GM19438 (cell line): Measurements from ENCODE around the gene INO80B.
"Not testable (repeated sequence)": the region's sequence is repeated elsewhere in the genome, so short reads cannot be mapped to it uniquely, and the experiment has no call there.

Experiments
- ATAC-seq: cut with Tn5 transposase; IDR thresholded peaks from one replicate; pipeline ENCODE4 v1.9.1; 2021; ENCODE audit warnings: low read depth; ENCODE audit not compliant: unreplicated experiment

The INO80B gene

DNA sequence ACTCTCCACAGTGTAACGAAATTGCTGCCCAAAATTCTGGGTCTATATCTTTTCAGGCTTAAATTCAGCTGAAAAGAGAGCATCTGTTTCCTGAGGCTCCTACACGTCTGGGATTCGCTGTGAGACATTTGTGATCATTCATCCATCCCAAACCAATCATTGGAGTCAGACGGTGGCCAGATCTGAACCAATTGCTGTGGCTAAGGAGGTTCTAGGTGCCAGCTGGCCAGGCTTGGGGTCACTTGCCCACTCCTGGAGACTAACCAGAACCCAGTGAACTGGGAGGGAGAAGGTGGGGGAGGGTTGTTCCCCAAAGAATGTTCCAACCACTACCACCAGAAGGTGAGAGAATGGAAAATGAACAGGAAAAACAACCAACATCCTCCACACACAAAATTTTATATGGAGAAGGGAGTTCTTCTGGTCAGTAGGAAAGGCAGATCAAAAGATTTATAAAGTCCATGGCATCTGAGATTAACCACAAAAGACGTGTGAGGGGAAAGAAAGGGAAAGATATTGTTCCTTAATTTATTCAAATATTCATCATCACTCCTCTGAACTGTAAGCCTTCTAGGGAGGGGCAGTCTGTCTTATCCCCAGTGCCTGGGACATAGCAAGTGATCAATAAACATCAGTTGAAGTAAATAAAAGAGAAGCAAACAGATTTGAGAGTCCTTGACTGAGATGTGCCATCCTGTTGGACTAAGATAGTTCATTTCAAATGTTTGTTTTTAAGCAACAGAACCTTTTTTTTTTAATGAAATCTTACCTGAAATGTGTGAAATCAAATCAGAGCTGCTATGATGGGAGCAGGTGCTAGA is 10.2 kb upstream of the INO80B start:
- no peak for ATAC-seq

DNA sequence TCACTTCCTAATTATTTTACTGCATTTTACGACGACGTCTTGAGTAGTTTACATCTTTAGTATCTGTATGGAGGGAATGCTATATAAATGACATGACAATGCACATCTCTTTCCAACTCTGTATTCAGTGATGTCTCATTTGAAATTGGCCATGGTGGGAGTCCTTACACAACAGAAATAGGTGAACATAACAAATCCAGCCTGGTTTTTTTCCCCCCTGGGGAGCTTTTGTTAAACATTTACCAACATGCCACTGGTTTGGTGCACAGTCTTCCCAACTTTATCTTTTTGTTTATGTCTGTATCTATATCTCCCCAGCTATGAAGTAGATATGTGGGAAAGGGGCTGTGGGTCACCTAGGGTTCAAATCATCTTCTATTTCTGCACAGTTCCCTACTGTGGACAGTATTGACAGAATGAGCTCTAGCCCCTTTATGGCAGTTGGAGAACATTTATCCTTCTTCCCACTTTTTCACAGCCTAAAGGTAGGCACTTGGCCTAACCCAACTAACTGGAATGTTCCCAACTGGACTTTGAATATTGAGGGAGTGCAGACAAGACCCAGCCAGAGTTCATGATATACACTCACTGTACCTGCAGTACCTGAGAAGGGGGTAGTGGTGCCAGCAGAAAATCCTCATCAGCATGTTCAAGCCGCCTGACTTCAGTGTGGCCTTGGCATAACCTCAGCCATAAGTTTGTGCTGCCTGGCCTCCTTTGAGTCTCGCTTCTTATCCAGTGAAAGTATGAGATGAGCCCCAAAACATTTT is 7.5 kb upstream of the INO80B start:
- no peak for ATAC-seq

DNA sequence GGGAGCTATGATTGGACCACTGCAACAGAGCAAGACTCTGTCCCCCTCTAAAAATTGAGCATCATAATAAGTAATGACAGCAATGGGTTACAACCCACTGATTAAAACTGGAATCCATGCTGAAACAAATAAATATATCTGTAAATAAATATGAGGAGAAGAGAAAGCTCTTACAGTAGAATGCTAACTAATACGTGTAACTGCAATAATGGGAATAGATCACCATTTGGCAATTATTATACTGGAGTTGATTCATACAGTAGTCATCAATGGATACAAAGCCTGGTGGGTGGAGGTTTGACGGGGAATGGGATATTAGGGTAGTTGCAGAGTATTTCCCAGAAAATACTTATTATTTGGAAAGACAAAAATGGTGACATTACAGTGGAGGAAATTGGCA is 6.1 kb upstream of the INO80B start:
- ATAC-seq, result no peak

DNA sequence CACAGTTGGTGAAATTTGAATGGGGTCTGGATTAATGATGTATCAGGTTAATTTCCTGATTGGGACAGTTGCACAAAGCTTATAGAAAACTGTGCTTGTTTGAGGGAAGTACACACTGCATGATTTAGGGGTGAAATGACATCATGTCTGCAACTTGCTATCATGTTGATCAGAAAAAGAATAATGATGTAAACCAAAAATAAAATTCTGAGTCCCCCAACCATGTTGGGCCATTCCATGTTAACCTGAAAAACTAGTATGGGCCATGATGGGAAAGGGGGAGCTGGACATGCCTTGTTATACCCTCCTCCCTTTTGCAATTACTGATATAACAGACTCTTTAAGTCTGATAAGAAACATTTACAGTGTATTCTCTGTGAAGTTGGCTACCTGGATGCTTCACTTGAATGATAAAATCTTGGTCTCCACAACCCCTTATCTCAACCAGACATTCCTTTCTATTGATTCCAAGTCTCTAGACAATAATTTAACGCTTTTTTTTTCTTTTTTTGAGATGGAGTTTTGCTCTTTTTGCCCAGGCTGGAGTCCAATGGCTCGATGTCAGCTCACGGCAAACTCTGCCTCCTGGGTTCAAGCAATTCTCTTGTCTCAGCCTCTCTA is 4.2 kb upstream of the INO80B start:
- ATAC-seq, result no peak

DNA sequence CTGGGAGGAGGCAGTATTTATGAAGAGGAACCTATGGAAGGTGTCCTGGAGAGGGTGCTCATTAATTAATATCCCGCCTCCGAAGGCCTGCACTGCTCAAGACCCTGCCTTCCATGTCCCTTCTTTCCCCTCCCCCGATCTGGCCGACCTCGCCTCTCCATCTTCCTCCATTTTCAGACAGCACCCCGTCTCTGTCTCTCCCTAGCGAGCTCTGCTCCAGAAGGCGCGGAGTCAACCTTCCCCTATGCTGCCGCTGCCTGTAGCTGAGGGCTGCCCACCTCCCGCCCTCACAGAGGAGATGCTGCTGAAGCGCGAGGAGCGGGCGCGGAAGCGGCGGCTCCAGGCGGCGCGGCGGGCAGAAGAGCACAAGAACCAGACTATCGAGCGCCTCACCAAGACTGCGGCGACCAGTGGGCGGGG is 2.3 kb downstream of the INO80B start:
- no peak for ATAC-seq

DNA sequence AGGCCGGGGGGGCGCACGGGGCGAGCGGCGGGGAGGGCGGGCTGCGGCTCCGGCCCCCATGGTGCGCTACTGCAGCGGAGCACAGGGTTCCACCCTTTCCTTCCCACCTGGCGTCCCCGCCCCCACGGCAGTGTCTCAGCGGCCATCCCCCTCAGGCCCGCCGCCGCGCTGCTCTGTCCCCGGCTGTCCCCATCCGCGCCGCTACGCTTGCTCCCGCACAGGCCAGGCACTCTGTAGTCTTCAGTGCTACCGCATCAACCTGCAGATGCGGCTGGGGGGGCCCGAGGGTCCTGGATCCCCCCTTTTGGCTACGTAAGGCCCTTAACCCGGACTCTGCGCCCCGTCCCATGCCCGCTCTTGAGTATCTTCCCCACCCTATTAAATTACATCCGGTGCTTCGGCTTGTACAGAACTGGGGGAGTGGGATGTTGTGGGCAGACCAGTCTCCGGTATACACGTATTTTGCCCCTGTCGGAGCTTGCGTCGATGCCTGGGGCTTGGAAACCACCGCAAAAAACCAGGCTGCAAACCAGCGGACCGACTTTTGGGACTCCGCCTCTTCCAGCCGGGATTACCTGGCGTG is 2.8 kb downstream of the INO80B start:
- ATAC-seq, result peak; percentile 30

DNA sequence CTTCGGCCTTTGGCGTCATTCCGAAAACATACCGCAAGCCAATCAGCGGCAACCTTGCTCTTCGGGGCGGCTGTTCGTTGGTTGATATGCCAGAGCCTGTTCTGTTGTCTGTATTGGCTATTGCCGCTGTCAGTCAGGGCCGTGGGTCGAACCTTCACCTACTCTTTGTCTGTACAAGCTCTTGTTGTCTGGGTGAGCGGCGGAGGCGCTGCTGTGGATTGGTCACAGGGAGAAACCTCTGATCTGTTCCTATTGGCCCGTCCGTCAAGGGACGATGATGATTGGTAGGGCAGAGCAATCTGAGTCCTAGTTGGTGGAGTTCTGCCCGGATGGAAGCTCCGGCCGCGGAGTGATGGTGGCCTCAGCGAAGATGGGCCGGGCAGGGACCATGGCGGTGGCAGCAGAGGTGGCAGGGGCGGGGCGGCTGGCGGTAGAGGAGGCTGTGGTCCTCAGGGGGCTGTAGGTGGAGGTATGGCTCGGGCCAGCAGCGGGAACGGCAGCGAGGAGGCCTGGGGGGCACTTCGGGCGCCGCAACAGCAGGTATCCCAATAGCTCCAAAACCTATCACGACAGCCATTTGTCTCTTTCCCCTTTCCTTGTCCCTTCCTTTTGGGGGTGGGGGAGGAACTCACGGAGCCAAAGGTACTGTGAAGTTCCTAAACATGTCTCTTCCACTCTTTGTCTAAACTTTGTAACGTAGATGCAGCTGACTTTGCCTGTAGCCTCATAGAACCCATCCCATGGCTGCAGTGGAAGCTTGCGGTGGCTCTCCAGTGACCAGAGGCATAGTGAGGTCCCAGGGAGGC is 3.4 kb downstream of the INO80B start, which contains the start of gene WBP1:
TSS of gene WBP1 (plus strand) at position 307 of the 806 bp plus-strand sequence. CDS start at position 472, 165 bp downstream.
- peak; percentile 79 for ATAC-seq

DNA sequence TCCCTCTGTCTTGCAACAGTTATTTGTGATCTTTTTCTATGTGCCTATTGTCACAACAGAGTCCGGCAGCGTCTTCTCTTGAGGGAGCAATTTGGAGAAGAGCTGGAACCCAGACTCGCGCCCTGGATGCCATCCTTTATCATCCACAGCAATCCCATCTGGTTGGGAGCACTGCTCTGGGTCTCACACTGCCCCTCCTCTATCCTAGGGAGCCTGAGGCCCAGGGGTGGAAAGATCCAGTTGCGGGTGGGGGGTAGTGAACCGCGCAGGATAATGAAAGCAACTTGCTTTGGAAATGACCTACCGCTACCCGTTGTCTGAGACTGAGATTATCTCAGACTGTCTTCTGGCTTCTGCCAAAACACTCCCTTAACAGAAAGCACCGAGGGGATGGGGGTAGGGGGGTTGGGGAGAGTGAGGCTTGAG is 4.1 kb downstream of the INO80B start:
- ATAC-seq, result no peak

DNA sequence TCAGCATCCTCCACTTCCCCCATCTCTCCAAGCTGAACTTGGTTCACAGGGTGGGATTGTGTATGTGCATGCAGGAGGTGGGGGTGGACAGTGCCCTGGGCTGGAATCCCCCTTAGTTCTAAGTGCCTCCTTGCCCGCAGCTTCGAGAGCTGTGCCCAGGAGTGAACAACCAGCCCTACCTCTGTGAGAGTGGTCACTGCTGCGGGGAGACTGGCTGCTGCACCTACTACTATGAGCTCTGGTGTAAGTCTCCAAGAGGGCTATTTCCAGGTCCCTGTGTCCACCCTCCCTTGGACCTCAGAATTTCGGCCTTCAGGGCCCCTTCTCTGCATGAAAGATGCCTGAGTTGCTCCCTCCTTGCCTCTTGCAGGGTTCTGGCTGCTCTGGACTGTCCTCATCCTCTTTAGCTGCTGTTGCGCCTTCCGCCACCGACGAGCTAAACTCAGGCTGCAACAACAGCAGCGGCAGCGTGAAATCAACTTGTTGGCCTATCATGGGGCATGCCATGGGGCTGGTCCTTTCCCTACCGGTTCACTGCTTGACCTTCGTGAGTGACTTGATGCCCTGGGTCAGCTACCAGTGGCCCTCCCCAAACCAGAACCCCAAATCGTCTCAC is 4.7 kb downstream of the INO80B start:
- ATAC-seq, result not testable (repeated sequence)

DNA sequence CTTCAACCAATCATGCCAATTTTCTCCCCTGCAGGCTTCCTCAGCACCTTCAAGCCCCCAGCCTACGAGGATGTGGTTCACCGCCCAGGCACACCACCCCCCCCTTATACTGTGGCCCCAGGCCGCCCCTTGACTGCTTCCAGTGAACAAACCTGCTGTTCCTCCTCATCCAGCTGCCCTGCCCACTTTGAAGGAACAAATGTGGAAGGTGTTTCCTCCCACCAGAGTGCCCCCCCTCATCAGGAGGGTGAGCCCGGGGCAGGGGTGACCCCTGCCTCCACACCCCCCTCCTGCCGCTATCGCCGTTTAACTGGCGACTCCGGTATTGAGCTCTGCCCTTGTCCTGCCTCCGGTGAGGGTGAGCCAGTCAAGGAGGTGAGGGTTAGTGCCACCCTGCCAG is 5.3 kb downstream of the INO80B start:
- not testable (repeated sequence) for ATAC-seq

DNA sequence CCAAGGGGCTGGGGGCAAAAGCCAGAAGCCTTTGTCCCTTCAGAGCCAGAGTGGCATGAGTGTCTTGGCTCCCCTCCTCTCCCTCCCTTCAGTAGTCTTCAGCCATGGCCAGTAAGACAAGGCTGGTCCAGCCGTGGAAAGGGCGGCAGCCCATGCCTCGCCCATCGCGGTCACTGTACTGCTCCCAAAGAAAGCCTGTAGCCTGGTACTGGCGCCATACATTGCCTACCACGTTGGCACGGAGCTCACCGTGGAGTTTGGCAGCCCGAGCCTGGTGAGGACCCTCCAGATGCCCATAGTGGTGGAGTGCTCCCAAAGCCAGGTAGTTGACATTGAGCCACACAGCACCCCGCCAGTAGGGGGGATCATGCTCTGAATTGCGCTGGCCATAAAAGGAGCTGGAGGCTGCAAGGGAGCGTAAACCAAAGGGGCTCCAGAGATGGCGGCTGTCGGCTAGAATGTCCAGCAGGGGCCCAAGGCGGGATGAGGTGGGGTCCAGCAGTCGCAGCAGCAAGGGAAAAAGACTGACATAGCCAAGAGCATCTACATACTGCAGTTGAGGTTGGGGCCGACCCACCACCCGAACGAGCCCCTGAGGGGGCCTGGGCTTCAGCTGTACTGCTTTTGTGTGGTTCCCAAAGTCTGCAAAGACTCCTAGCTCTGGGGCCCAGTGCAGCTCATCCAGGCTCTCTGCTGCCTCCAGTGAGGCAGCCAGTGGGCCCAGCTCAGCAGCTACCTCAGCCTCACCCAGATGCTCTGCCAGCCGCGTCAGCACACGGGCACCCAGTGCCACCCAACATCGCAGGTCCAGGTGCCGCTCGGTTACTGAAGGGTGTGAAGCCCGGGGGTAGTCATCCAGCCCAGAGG is 6.5 kb downstream of the INO80B start:
- ATAC-seq, result no peak

DNA sequence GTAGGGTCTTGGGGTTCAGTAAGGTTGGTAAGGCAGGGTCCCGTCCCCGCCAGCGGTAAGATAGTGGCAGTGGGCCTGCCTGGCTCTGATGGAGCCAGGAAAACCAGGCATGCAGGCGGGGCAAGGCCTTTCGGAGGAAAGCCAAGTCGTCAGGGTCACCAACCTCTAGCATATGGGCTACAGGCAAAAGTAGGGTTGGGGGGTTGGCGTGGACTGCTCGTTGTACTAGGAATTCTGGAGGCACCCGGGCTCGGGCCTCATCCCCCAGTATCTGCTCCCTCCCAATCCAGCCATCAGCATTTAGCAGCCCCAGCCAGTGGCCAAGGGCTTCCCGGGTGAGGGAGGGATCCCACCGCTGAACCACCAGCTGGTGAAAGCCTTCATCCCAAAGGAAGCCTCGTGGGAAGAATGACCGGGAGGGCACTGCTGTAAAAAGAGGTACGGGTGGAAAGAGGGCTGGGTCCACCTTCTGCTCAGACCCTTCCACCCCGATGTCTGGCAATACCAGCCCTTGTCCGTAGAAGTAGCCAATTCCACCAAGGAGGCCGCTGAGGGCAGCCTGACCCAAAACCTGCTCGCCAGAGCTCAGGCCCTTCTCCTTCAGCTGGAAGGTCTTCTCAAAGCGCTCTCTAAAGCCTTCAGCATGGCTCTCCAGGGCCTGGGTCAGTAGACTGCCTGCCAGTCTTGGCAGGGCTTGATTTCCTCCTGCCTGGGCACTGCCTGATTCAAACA is 7.3 kb downstream of the INO80B start:
- no peak for ATAC-seq

DNA sequence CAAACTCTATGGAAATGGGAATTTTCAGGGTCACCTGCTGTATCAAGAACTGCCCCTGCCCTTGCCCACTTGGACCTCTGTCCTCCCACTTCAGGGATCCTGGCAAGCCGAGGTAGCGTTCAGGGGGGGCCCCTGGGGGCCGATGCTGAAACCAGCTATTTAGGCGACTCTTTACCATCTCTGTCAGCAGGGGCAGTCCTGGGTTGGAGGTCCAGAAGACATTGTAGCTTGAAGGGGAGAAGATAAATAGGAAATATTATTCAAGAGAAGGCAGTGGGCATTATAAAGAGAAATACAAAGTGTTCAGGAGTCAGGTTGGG is 7.9 kb downstream of the INO80B start:
- no peak for ATAC-seq

DNA sequence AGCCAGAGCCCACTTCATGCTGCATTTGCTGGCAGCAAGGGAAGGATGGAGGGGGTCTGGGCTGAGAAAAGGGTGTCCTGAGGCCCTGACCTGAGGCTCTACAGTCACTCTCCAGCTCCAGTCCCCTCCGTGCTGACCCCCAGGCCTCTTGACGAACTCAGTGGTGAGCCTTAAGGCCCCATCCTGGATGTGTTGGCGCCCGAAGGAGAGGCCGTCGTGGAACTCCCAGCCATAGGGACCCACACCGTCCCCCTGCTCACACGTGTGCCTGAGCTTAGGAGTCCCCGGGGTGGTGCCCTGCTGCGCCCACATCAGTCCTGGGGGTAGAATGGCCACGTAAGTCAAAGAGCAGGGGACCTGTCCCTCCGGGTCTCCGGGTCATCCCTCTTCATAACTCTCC is 9.5 kb downstream of the INO80B start:
- ATAC-seq, result no peak

DNA sequence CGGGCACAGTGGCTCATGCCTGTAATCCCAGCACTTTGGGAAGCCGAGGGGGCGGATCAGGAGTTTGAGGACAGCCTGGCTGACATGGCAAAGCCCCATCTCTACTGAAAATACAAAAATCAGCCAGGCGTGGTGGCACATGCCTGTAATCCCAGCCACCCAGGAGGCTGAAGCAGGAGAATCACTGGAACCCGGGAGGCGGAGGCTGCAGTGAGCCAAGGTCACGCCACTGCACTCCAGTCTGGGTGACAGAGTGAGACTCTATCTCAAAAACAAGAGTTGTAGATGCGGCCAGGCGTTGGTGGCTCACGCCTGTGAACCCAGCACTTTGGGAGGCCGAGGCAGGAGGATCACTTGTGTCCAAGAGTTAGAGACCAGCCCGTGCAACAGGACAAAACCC is 15.9 kb downstream of the INO80B start:
- not testable (repeated sequence) for ATAC-seq

DNA sequence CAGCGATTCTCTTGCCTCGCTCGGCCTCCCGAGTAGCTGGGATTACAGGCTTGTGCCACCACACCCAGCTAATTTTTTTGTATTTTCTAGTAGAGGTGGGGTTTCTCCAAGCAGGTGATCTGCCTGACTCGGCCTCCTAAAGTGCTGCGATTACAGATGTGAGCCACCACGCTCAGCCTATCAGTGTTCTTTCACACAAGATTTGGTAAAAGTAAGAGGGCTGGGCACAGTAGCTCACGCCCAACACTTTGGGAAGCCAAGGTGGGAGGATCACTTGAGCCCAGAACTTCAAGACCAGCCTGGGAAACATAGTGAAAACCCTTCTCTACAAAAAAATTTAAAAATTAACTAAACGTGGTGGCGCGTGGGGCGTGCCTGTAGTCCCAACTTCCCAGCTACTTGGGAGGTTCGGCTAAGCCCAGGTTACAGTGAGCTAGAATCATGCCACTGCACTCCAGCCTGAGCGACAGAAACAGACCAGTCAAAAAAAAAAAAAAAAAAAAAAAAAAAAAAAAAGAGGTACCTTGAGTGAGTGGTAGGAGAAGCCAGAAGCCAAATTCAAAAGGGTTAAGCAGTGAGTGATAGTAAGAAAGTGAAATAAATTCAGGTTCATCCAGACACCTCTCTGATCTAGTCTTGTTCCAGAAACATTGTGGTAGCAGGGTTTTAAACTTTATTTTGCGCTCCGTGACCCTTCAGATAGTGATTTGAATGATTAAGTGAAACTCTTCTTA is 16.6 kb downstream of the INO80B start:
- ATAC-seq, result no peak

DNA sequence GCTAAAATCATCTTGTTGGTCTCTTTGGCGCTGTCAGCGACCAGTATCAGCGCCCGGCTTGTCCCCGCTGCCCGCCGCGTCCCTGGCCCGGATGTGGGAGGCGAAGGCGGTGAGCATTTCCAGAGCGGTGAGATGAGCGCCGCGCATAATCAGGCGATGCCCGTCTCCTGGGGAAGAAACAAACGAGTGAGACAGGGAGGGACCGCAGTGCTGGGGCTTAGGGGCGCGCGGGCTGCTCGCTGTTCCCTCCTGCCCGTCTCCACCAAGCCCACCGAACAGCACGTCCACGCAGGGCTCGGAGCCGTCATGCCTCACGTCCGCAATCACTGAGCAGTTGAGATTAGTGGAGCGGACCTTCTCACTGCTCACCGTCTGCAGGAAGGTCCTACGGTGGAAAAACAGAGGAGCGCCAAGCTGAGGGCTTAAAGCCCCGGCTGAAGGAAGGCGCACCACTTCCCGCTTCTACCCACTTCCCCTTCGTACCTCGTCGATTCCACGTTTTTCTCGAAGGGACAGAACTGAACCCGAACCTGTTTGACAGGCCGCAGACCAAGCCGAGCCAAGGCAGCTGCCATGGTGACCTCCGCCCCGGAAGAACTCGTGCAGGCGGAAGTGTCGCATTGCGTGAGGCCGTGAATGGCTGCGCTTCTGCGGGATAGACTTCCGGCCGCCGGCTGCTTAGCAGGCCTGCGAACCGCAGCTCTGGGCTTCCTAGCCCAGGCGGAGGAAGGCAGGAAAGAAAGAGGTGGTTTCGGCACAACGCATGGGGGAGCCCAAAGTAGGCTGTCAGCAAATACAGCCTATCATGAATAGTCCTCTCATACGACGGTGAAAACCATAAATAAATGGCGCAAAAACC is 17.4 kb downstream of the INO80B start, which contains the start of gene MRPL53:
TSS of gene MRPL53 (minus strand) at position 595 of the 859 bp plus-strand sequence. CDS start at position 575, 20 bp downstream.
- peak; percentile 91 for ATAC-seq
